VCaP (cell line): ENCODE results near the gene ABCA3.

ENCODE experiments used
- H3K27ac ChIP-seq: fragments of 450-650 bp; 2 replicates; pipeline ENCODE4 v1.5.1; 2017
- CTCF ChIP-seq: fragments of 450-650 bp; conservative IDR thresholded peaks from 2 replicates; pipeline ENCODE4 v1.5.1; 2017; ENCODE audit warnings: mild to moderate bottlenecking, moderate library complexity

Gene ABCA3

DNA sequence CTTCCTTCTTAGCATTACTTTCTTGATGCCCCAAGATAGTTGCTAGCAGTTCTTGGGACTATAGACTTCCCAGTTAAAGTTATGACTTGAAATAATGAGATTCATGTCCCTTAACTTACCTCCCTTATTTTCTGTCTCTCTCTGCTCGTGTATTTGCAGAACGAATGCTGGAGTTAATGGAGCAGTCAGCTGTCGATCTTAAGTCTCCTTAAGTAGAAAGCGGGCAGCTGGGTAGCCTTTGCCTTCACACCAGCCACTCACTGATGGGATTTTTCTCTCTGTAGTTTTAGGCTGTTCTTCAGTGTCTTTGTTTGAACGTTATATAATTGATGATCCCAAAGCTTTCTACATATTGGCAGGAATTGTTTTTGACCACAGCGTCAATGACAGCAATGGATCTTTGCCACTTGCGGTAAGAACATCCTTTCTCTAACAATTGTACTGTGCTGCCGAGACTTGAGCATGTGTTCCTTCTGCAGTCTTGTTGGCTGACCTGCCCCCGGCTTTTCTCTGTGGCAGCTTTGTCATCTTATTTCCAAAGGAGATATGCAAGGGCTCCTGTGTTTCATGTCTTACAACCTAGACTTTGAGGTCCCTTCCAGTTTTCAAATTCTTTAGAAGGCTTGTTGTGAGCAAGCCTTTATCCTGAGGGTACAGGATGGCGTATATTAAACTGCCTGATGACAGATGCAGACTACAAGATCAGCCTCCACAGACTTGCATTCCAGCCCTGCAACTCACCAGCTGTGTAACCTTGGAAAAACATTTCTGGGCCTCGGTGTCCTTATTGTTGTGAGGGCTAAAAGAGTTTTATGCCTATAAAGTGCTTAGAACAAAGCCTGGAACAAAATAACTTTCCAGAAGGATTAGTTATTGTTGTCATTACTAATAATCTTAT lies 25.1 kb upstream of the ABCA3 start:
- no peak overlapping the region for H3K27ac ChIP-seq

DNA sequence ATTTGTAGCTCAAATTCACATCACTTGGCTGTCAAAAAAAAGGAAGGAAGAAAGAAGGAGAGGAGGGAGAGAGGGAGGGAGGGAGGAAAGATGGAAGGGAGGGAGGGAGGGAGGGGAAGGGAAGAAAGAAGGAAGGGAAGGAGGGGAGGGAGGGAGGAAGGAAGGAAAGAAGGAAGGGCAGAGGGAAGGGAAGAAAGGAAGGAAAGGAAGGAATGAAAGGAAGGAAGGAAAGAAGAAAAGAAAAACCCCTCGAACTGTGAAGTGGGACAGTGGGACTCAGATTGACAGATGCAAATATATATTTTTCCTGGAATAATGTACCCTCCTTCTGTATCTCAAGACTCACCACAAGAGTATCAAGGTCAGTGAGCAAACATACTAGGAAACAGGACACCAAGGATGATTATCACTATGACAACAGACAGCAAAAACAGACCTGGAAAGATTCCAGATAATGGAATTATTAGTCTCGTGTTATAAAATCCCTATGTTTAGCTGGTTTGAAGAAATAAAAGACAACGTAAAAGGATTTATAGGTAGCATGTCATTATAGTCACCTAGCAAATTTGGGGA lies 24.2 kb upstream of the ABCA3 start:
- TF ChIP-seq CTCF, result no peak
- no peak overlapping the region for H3K27ac ChIP-seq

More for the DNA sequence above, 25.1 kb upstream of the ABCA3 start:
- TF ChIP-seq CTCF, result no peak

- H3K27ac ChIP-seq, result no peak overlapping the region
- TF ChIP-seq CTCF, result no peak
Measured at GRCh38 chr16:2362218-2362617, 21.7 kb upstream of the ABCA3 start.

DNA sequence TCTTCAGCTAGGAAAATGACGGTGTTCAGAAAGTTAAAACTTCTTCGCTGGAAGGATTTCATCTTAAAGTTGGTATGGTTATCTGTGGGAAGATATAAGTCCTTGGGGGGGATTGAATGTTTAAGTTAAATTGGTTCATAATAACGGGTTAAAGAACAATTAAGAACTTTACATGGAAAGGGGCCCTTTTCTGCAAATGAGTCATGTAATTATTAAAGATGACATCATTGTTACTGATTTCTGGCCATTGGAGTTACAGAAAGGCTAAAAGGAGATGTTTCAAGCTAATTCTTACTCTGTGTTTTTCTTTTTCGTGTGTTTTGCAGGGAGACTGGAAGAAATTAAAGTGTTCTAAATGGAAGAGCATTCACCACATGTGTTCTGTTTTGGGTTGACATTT lies 20.6 kb upstream of the ABCA3 start:
- TF ChIP-seq CTCF, result no peak
- H3K27ac ChIP-seq, result no peak overlapping the region

DNA sequence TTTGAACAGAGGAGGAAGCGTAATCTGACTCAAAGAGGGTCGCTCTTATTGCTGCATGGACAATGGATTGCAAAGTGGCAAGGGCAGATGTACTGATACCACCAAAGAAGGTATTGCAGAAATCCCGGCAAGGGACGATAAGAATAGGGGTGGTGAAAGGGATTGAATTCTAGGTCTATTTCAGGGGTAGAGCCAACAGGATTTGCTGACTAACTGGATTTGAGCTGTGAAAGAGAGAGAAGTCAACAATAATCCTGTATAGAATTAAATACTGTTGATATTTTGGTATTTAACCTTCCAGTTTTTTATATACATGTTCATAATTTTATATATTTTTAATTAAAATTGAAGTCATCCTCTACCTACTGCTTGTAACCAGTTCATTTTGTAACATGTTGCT lies 19.4 kb upstream of the ABCA3 start:
- TF ChIP-seq CTCF, result no peak
- H3K27ac ChIP-seq, result no peak overlapping the region

DNA sequence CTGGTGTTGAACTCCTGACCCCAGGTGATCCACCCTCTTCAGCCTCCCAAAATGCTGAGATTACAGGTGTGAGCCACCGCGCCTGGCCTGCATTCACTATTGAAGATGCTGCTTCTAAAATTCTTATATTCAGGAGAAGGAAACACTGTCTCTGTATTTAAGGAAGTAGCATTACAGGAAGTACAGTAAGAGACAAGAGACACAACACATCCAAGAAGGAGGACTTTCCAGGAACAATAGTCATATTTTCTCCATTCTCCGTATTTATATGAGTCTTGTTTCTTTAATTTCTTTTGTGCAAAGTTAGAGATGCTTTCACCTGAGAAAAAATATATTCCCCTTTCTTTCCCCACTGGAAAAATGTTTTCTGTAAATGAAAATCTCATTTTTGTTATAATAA lies 18.3 kb upstream of the ABCA3 start:
- TF ChIP-seq CTCF, result no peak
- no peak overlapping the region for H3K27ac ChIP-seq

- no peak for TF ChIP-seq CTCF
- H3K27ac ChIP-seq, result no peak overlapping the region
Measured at GRCh38 chr16:2357331-2357730, 16.8 kb upstream of the ABCA3 start.
